PC-3 (cell line): ENCODE results near the gene HOXC9.

Experiments used
- EZH2 ChIP-seq: fragments of 300-600 bp; sonication (generic); IDR thresholded peaks from one replicate; pipeline ENCODE4 v1.6.1; 2017; ENCODE audit warnings: antibody characterized with exemption, mild to moderate bottlenecking, low read length; ENCODE audit not compliant: unreplicated experiment
- EZH2phosphoT487 ChIP-seq: fragments of 300-600 bp; sonication (generic); IDR thresholded peaks from 2 replicates; pipeline ENCODE4 v1.6.1; 2018; ENCODE audit warnings: mild to moderate bottlenecking, antibody characterized with exemption, low read length, borderline replicate concordance
- TF ChIP-seq, protein P1 (sequence below): fragments of 300-600 bp; sonication (generic); conservative IDR thresholded peaks from 2 replicates; pipeline ENCODE4 v1.5.1; 2017; ENCODE audit warnings: antibody characterized with exemption, low read depth, mild to moderate bottlenecking, low read length

DNA sequence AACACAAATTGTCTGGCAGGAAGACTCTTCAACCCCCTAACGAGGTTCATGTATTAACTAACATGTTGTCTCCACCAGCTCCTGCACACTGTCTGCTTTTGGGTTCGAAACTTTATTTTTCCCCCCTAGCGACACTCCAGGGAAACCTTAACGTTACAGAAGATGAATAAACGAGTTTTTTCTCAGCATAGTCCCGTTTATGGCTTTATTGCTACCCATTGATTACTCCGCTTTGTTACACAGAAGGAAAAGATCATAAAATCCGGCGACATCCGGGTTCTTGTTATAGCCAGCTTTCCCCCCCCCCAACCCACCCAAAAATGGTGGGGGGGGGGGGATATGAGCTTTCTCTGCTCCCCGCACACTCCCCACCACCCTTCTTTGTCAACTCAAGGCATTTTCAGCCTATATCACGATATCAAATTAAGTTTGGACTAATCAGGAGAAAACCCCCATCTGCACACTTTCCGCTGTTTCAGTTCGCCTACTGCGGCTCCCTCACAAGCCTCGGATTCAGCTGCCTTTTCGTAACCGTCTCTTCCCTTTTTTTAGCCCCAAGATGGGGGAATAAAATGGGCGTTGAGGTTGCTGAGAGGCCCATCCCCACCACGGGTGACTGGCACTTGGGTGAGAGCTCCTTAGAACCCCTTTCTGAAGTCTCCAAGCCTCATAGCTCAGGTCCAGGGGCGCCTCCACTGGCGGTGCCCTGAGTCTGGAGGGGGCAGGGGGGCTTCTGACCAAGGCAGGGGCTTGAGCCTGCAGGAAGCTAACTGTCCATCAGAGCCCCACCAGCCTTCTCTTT lies 26.9 kb downstream of the HOXC9 start:
- TF ChIP-seq, protein P1, sequence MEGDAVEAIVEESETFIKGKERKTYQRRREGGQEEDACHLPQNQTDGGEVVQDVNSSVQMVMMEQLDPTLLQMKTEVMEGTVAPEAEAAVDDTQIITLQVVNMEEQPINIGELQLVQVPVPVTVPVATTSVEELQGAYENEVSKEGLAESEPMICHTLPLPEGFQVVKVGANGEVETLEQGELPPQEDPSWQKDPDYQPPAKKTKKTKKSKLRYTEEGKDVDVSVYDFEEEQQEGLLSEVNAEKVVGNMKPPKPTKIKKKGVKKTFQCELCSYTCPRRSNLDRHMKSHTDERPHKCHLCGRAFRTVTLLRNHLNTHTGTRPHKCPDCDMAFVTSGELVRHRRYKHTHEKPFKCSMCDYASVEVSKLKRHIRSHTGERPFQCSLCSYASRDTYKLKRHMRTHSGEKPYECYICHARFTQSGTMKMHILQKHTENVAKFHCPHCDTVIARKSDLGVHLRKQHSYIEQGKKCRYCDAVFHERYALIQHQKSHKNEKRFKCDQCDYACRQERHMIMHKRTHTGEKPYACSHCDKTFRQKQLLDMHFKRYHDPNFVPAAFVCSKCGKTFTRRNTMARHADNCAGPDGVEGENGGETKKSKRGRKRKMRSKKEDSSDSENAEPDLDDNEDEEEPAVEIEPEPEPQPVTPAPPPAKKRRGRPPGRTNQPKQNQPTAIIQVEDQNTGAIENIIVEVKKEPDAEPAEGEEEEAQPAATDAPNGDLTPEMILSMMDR, result no peak
- TF ChIP-seq EZH2phosphoT487 (no peak), EZH2 (no peak)
